ENCODE data around the gene C9orf50.

Gene C9orf50

DNA sequence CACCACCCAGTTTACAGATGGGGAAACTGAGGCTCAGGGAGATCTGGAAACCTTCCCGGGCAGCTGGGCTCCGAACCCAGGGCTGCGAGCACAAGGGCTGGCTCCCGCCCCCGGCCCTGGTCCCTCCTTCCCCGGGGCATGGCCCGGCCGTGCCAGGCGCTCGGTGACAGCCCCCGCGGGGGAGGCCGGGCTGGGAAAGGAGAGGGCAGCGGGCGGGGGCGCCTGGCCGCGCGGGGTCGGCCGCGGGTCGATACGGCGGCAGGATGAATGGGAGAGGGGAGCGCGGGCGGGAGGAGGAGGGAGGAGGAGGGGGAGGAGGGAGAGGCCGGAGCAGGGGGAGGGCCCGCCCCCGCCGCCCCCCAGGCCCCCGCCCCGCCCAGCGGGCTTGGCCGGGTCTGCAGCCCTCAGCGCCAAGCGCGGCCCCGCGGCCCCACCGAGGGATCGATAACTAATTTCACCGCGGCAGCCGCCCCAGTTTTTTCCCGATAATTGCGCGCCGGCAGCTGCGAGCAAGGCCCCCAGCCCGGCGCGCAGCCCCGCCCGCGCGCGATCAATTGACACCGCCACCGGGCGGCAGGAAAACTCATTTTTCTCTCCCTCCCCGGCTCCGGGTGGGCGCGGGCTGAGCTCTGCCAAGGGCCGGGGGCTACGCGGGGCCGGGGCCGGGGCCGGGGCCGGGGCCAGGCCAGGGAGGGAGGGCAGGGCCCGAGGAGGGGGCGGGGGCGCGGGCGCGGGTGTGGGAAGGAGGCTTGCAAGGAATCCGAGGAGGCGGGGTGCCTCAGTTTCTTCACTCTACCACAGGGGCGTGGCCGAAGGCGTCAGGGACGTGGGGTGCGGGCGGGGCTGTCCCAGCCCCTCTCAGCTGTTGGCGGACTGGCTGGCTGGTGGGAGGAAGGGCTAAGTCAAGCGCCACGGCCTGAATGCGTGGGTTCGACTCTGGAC lies 52.1 kb downstream of the C9orf50 start:
- no peak for DNase-seq

GRCh38 chr9:129567842-129568559 lies 52.9 kb downstream of the C9orf50 start:
- DNase-seq, result no peak

- DNase-seq, result no peak
Observed at GRCh38 chr9:129567329-129567728, 53.6 kb downstream of the C9orf50 start.

GRCh38 chr9:129566563-129567266 lies 54.2 kb downstream of the C9orf50 start:
- no peak for DNase-seq

- no peak for DNase-seq
Observed at GRCh38 chr9:129562917-129563316, 58.0 kb downstream of the C9orf50 start.

DNA sequence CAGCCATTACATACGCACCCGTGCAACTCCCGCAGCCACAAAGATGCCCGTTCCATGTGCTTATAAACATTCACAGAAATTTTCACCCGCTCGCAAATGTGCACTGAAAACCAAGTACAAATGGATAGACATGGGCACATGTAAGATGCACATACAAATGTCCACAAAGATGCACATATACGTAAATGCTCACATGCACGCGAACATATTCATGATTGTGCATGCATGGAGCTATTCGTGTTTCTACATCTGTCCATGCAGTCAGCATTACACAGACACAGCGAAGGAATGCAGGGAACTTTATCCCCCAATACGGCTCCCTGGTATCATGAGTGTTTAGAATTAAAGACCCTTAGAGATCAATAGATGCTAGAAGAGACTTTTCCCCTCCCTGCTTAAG lies 58.4 kb downstream of the C9orf50 start:
- no peak for DNase-seq

Data from CD4-positive, alpha-beta T cell treated with Interleukin-4 for 1 hour (primary cell).